Gastrocnemius medialis (tissue), 4 donors: ENCODE measurements around the gene NR6A1.

Source experiments
- POLR2A ChIP-seq, 2 donors: fragments of 450-650 bp; IDR thresholded peaks; one replicate each; pipeline ENCODE4 v1.6.1; 2017; ENCODE audit warnings: antibody characterized with exemption in 2 of 2, mild to moderate bottlenecking in 2 of 2, moderate library complexity in 2 of 2
- TF ChIP-seq, protein P1 (sequence below), 5 experiments: fragments of 450-650 bp in 3 of 5; fragments of 200-600 bp in 2 of 5; sonication (generic) in 2 of 5; IDR thresholded peaks in 4 of 5; conservative IDR thresholded peaks in 1 of 5; 1 replicate in 4 of 5; 2 replicates in 1 of 5; pipeline ENCODE4 v1.5.1; 2016 to 2019; ENCODE audit warnings: antibody characterized with exemption in 5 of 5, mild to moderate bottlenecking in 3 of 5, moderate library complexity in 3 of 5

DNA sequence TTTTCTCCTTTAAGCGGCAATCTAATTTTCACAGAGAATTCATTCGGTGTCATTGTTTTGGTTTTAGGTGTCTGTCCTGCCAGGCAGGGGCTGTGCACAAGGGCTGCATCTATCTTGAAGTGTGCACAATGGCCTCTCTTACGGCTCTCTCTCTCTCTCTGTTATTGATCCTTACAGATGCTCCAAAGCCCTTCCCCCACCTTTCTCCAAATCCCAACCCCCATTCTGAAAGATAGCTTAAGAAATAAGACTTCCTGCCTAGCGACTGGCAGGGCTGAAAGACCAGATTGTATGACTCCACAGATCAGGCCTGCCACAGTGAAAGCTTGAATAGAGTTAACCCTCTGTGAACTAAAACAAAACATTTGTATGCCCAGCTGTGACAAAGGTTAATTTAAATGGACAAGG lies 177.5 kb downstream of the NR6A1 start:
- TF ChIP-seq POLR2A (IDR thresholded peaks at IDR 0.05), result no peak
- TF ChIP-seq, protein P1, sequence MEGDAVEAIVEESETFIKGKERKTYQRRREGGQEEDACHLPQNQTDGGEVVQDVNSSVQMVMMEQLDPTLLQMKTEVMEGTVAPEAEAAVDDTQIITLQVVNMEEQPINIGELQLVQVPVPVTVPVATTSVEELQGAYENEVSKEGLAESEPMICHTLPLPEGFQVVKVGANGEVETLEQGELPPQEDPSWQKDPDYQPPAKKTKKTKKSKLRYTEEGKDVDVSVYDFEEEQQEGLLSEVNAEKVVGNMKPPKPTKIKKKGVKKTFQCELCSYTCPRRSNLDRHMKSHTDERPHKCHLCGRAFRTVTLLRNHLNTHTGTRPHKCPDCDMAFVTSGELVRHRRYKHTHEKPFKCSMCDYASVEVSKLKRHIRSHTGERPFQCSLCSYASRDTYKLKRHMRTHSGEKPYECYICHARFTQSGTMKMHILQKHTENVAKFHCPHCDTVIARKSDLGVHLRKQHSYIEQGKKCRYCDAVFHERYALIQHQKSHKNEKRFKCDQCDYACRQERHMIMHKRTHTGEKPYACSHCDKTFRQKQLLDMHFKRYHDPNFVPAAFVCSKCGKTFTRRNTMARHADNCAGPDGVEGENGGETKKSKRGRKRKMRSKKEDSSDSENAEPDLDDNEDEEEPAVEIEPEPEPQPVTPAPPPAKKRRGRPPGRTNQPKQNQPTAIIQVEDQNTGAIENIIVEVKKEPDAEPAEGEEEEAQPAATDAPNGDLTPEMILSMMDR (IDR thresholded peaks at IDR 0.05 in 4 of 5, conservative IDR thresholded peaks at IDR 0.05 in 1 of 5), result no peak
